ENCODE data around the gene SLC66A3. TPM values are rescaled to one million over a fixed set of nuclear protein-coding genes. Genes with fewer than 3 reads are reported as not detected.

The SLC66A3 gene
- total RNA-seq, 2 donors from 2014 or later: 8.4 to 11.9 TPM

Other genes with a start within 250 kb of the SLC66A3 start
- not detected for gene KCNF1, start 243.5 kb upstream of the SLC66A3 start, total RNA-seq
- gene ROCK2, start 189.2 kb downstream of the SLC66A3 start, total RNA-seq: 10 to 100 TPM; 13.7 to 22.4 TPM